ENCODE data around the gene XRCC2.

The XRCC2 gene

GRCh38 chr7:152608208-152608607 lies 67.7 kb downstream of the XRCC2 start:
- no peak for DNase-seq

- DNase-seq: no peak
These were observed 68.9 kb downstream of the XRCC2 start for GRCh38 chr7:152607007-152607406.

DNA sequence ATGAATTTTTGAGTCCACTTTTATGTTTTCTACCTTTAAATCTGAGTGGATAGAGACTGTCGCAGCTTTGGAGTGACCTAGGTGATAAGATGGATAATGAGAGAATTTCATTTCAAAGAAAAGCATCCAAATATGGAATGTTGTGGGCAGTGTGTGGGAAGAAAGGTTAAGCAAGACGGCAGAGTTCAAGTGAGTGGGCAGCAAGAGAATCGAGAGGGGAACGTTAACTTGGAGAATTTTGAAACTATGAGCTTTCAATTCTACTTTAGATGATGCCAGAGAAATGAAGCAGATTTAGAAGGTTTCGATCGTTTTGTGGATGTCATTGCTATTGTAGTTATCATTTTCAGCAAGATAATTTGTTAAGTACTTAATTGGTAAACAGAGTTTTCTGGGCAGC lies 73.0 kb downstream of the XRCC2 start:
- no peak for DNase-seq

DNA sequence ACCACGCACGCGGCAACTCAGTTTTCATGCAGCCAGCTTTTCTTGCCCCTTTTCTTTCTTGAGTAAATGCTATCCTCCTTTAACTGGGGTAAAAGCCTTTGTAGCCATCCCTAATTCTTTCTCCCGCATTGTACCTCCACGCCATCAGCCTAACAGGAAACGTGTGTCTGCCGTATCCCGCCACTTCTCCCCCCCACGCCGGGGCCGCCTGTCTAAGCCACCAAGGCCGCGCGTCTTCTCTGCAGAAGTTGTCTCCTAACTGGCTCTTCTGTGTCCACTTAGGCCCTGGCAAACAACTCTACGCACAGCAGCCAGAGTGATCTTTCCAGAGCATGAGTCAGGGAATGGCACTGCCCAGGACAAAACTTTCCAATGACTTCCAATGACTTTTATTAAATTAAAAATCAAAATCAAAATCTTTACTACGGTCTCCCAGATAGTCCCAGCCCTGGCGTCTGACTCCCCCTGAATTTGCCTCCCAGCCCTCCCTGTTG lies 74.6 kb downstream of the XRCC2 start:
- no peak for DNase-seq

GRCh38 chr7:152600266-152600665 lies 75.7 kb downstream of the XRCC2 start:
- no peak for DNase-seq

GRCh38 chr7:152597507-152597906 lies 78.4 kb downstream of the XRCC2 start:
- no peak for DNase-seq

- DNase-seq: no peak
These were observed 79.1 kb downstream of the XRCC2 start for GRCh38 chr7:152596824-152597223.

All from NCI-H510A treated with DMSO at 0.1 percent for 48 hours (cell line).